Pancreas (tissue), 10 donors: Measurements from ENCODE around the gene EPS8. TPM values are rescaled to one million over a fixed set of nuclear protein-coding genes. Genes with fewer than 3 reads are reported as not detected.

Source experiments
- ATAC-seq, 4 donors: fragments of 200-7000 bp; cut with Tn5 transposase; one replicate each; pipeline versions ENCODE4 v1.8.0 to v1.9.1; 2020; ENCODE audit warnings: mild to moderate bottlenecking in 4 of 4, moderate library complexity in 4 of 4
- DNase-seq, 6 donors: peaks; one replicate each; pipeline ENCODE4 v3.0.0-alpha.2; 2020
- FAIRE-seq: peaks from 2 replicates; lab custom pipeline; 2012; peaks lifted over from hg19 to GRCh38; lab: Jason Lieb, UNC
- H3K27ac ChIP-seq, 4 donors: fragments of 200-600 bp; sonication (generic); 1 replicate in 3 of 4; 2 replicates in 1 of 4; pipeline versions ENCODE4 v1.5.0 to v1.8.0; 2020
- H3K27me3 ChIP-seq, 4 donors: fragments of 200-600 bp; one replicate each; pipeline ENCODE4 v1.8.0; 2021
- H3K36me3 ChIP-seq, 3 donors: fragments of 200-600 bp; sonication (generic) in 1 of 3; one replicate each; pipeline versions ENCODE4 v1.5.0 to v1.8.0; 2020 to 2021
- H3K4me1 ChIP-seq, 3 donors: fragments of 200-600 bp; one replicate each; pipeline ENCODE4 v1.8.0; 2021
- H3K4me3 ChIP-seq, 4 donors: fragments of 200-600 bp; sonication (generic) in 2 of 4; one replicate each; pipeline versions ENCODE4 v1.5.0 to v1.8.0; 2020 to 2021
- H3K9me3 ChIP-seq, 4 donors: fragments of 200-600 bp; one replicate each; pipeline ENCODE4 v1.8.0; 2021
- WGBS, 2 donors: extraction: QIAGEN DNeasy Blood & Tissue Kit; methylation state at CpG; one replicate each; pipeline ENCODE4 v1.1.7; 2013; 5-methylcytosine and 5-hydroxymethylcytosine counted together
- intact Hi-C, 3 donors: fragments of 100-400 bp; cut with DNase I; formaldehyde crosslinking; loops; one replicate each; pipeline versions ENCODE4 v1.11.1 to v1.14.2; 2022
- polyA plus RNA-seq, 2 donors: library from polyadenylated mRNA; stranded (reverse); fragments of 200-250 nt; gene quantifications; one replicate each; pipeline ENCODE4 v1.2.3, GENCODE V29; 2013
- total RNA-seq, 6 donors: library from RNA; stranded (reverse); fragmentation: NEBNext Ultra II Directional in 4 of 6; extraction: Animal tissue kit (Norgen Biotek cat#: 25700) in 4 of 6; gene quantifications; one replicate each; pipeline versions ENCODE4 v1.2.1 to v1.2.4, GENCODE V29; 2021 to 2023
- TF ChIP-seq, protein P1 (sequence below), 4 donors: fragments of 200-600 bp; sonication (generic) in 3 of 4; IDR thresholded peaks; one replicate each; pipeline versions ENCODE4 v1.5.0 to v1.8.0; 2021; ENCODE audit warnings: antibody characterized with exemption in 4 of 4
- donor health status: healthy with polysubstance abuse.
- donor health status: DM: no; HTN: no; CAD: no; lungs with moderate emphysema.
- donor health status: DM: no; HTN: no; CAD: no.
- donor health status: control.
- donor health status: control.
- donor health status: Bipolar disorder and iron deficiency.
- donor health status: DM: yes; HTN: yes; CAD: no.
- donor health status: DM: no; HTN: no; CAD: no.
- donor health status: DM: no; HTN: no; CAD: no.
- donor health status: DM: yes; HTN: yes; CAD: no.

Gene EPS8
- total and polyA plus RNA-seq, 8 donors = 8.2 to 26.7 (median 10.6) TPM

DNA sequence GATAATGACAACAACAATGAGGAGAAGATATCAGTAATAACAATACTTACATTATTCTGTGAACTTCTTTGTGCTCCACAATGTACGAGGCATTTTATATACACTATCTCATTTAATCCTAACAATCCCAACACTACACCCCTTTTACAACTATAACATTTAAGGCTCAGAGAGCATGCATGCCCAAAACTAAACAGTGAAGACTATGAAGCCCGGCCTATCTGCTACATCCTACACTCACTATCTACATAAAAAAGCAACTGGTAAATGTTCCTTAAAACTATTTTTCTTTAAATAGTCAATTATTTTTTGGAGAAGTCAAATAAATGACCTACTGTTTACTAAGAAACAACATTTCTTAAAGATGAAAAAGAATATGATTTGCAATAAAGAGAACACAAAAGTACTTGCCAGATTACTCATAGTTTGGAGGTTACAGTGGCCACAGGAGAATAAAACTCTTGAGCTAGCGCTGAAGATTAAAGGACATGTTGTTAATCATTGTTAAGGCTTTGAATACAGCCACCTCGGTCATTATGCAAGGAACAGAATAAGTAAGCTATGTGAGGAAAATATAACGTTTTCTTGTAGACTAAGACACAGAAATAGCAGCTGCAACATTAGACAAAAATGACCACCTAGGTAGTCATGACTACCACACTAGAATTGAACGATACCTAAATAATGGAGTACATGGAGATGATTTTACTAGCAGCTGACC, 56.7 kb downstream of the EPS8 start:
- Histone ChIP-seq H3K27me3 (no peaks in the 10 kb centered on the region), H3K9me3 (no peaks in the 10 kb centered on the region), H3K36me3 (no peaks in the 10 kb centered on the region), H3K4me1 (peaks cover 0 to 7% (median 0%) of the 10 kb centered on the region in 3 donors), H3K4me3 (no peak overlapping the region), H3K27ac (peak overlapping the region in 1 of 4 donors; percentile 39)
- FAIRE-seq (peak; percentile 78), ATAC-seq (peak in 3 of 4 donors; percentile 68 to 72 (median 70)), DNase-seq (no peak)
- intact Hi-C loops = no loop called here
- 61 to 65% methylated on average over 6 of the region's 6 CpGs for WGBS, 2 donors
- TF ChIP-seq, protein P1, sequence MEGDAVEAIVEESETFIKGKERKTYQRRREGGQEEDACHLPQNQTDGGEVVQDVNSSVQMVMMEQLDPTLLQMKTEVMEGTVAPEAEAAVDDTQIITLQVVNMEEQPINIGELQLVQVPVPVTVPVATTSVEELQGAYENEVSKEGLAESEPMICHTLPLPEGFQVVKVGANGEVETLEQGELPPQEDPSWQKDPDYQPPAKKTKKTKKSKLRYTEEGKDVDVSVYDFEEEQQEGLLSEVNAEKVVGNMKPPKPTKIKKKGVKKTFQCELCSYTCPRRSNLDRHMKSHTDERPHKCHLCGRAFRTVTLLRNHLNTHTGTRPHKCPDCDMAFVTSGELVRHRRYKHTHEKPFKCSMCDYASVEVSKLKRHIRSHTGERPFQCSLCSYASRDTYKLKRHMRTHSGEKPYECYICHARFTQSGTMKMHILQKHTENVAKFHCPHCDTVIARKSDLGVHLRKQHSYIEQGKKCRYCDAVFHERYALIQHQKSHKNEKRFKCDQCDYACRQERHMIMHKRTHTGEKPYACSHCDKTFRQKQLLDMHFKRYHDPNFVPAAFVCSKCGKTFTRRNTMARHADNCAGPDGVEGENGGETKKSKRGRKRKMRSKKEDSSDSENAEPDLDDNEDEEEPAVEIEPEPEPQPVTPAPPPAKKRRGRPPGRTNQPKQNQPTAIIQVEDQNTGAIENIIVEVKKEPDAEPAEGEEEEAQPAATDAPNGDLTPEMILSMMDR (IDR thresholded peaks at IDR 0.05) = no peak

DNA sequence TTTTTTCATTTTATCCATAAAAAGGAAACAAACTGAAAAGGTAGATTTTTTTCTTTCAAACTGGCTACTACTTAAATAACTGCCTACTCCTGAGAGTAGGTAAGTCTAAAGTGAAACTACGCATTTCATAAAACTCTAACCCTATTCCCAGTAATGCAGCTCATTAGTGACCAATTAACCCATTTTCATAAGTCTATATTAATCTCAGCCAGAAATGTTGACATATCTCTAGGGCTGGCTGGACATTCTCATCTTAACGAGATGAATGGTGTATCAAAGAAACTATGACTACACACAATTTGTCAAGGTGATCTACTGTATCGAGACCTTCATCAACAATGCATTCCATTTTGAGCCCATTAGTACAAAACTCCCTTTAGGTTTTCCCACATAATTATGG, 57.2 kb downstream of the EPS8 start:
- DNase-seq (no peak), ATAC-seq (no peak), FAIRE-seq (no peak)
- intact Hi-C loops = no loop called here
- H3K9me3 ChIP-seq = no peaks in the 10 kb centered on the region
- H3K27me3 ChIP-seq = no peaks in the 10 kb centered on the region
- H3K27ac ChIP-seq = no peak overlapping the region
- H3K4me3 ChIP-seq = no peak overlapping the region
- no peaks in the 10 kb centered on the region for H3K36me3 ChIP-seq
- 71 to 76% methylated on average over 3 of the region's 3 CpGs for WGBS, 2 donors
- TF ChIP-seq, protein P1 (IDR thresholded peaks at IDR 0.05) = no peak
- H3K4me1 ChIP-seq = peaks cover 0 to 7% (median 0%) of the 10 kb centered on the region in 3 donors

DNA sequence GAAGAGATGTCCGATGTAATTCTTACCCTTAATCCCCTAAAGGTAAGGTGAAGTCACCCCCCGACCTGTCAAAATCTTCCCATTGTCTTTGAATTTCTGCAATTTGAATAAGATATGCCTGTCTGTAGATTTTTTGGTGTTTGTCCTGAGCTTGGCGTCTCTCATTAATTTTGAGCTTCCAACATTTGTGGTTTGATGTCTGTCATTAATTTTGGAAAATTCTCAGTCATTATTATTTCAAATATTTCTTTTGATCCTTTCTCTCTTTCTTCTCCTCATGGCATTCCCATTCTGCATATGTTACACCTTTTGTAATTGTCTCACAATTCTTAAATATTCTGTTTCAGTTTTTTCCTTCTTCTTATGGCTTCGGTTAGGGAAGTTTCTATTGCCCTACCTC, 60.1 kb downstream of the EPS8 start:
- H3K4me3 ChIP-seq = no peak overlapping the region
- intact Hi-C loops = no loop called here
- ATAC-seq = no peak
- no peaks in the 10 kb centered on the region for H3K9me3 ChIP-seq
- no peaks in the 10 kb centered on the region for H3K36me3 ChIP-seq
- no peaks in the 10 kb centered on the region for H3K27me3 ChIP-seq
- 96 to 97% methylated on average over 4 of the region's 4 CpGs for WGBS, 2 donors
- H3K4me1 ChIP-seq = peaks cover 0 to 14% (median 7%) of the 10 kb centered on the region in 3 donors
- H3K27ac ChIP-seq = no peak overlapping the region
- no peak for DNase-seq
- FAIRE-seq = no peak
- TF ChIP-seq, protein P1 (IDR thresholded peaks at IDR 0.05) = no peak

DNA sequence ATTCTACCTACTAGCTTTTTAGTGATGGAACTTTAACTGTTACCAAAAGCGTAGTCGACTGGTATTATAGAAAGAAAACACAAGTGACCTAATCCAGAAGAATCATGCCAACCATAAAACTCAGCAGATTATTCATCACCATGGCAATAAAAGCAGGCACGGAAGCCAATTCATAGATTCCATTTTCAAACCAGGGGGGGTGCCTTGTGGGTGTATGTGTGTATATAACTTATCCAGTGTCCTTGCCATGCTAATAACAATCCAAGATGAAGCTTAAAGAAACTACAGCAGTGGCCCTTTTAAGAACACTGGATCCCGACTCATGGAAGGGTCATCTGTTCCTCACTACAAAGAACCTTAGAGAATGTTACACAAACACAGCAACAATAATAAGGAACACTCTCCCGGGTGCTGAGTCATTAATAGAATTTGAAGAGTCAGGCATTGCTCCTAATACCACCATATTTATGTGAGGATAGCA, 61.0 kb downstream of the EPS8 start:
- Histone ChIP-seq H3K27me3 (no peaks in the 10 kb centered on the region), H3K4me1 (peaks cover 0 to 14% (median 7%) of the 10 kb centered on the region in 3 donors), H3K36me3 (no peaks in the 10 kb centered on the region), H3K4me3 (no peak overlapping the region), H3K27ac (no peak overlapping the region), H3K9me3 (no peaks in the 10 kb centered on the region)
- intact Hi-C loops = no loop called here
- ATAC-seq = peak in 1 of 4 donors; percentile 34
- TF ChIP-seq, protein P1 (IDR thresholded peaks at IDR 0.05) = no peak
- WGBS, 2 donors = 85% methylated on average over 5 of the region's 5 CpGs
- no peak for DNase-seq
- peak; percentile 51 for FAIRE-seq

DNA sequence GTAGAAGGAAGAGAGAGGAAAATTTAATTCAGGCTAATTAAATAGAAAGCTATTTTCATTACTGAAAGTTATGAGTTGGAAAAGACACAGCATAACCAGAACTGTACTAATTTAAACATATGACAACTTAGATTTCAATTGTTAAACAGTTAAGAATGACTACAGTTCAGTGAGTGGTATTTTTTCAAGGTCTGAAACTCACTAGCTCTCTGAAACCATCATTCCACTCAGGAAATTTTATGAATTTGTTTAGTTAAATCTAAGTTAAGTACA, 62.4 kb downstream of the EPS8 start:
- DNase-seq (no peak), ATAC-seq (no peak), FAIRE-seq (no peak)
- Histone ChIP-seq H3K4me3 (no peak overlapping the region), H3K36me3 (no peaks in the 10 kb centered on the region), H3K27me3 (no peaks in the 10 kb centered on the region), H3K4me1 (peaks cover 0 to 14% (median 7%) of the 10 kb centered on the region in 3 donors), H3K27ac (no peak overlapping the region), H3K9me3 (no peaks in the 10 kb centered on the region)
- TF ChIP-seq, protein P1 (IDR thresholded peaks at IDR 0.05) = no peak
- intact Hi-C loops = no loop called here
